C1 segment of cervical spinal cord (tissue), 14 donors: ENCODE results near the gene PRRC2B.
A peak's percentile ranks its signal among the peaks of the same experiment; 100 is the strongest.
"Not testable (repeated sequence)": the region's sequence is repeated elsewhere in the genome, so short reads cannot be mapped to it uniquely, and the experiment has no call there.

Experiments used
- DNase-seq, 14 donors: peaks; one replicate each; lab custom pipeline; 2025; lab: John Stamatoyannopoulos, UW

Gene PRRC2B

DNA sequence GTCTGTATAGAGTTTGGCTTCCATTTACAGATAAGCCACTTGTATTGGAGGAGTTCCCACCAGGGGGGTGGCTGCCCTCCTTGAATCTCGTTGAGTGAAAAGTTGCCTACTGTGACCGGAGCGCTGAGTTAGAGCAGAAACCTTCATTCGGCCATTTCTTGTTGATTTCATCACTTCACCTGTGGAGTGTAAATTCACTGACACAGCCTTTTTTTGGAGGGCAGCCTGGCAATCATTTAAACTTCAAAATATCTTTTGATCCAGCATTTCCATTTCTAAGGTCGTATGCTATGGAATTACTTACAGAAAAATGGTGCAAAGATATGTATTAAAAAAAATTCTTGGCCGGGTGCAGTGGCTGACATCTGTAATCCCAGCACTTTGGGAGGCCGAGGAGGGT is 40.8 kb downstream of the PRRC2B start:
- no peak for DNase-seq

DNA sequence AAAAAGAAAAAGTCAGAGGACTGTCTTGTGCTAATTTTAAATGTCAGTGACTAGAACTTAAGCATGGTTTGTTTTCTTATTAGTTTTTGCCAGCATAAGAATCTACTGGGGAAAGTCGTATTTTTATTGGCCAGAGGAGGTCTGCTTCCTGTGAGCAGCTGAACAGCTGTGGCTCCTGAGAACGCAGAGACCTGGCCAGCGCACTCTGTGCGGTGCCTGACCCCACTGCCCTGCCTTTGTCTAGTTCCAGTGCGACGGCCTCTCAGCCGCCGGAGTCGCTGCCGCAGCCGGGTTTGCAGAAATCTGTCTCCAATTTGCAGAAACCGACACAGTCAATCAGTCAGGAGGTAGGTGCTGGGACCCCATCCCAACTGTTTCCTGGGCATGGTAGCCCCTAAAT is 42.5 kb downstream of the PRRC2B start:
- DNase-seq: no peak

DNA sequence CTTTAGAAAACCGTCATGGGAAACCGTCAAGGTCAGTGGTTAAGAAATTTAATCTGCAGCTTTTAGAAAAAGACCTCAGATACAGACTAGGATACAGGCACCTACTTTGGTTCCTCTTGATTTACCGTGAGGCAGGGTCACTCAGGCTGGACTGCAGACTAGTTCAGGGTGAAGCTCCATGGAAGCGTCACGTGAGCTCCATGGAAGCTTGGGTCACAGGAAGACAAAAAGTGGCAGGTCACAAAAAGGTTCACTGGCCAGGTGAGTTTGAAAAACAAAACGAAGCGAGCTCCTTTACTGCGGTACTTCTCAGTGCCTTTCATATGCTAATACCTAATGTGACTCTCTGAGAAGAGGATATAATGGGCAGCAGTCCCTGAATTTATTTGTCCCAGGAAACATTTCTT is 43.0 kb downstream of the PRRC2B start:
- DNase-seq: no peak

DNA sequence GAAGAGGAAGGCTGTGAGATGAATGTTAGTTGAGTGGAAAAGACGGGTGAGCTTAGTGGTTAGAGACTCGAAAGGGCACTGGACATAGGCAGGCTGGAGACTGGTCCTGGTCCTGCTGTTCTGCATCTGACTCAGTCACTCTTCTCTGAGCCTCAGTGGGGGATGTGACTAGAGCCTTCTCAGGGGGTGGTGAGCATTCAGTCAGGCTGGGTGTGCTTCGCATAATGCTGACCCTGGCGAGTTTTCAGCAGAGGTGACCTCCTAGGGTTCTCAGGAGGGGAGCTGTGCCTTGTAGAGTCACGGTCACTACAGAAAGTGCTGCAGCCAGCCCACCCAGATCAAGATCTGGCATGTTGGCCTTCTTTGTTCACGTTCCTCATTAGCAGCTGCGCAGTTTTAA is 44.3 kb downstream of the PRRC2B start:
- DNase-seq: no peak

DNA sequence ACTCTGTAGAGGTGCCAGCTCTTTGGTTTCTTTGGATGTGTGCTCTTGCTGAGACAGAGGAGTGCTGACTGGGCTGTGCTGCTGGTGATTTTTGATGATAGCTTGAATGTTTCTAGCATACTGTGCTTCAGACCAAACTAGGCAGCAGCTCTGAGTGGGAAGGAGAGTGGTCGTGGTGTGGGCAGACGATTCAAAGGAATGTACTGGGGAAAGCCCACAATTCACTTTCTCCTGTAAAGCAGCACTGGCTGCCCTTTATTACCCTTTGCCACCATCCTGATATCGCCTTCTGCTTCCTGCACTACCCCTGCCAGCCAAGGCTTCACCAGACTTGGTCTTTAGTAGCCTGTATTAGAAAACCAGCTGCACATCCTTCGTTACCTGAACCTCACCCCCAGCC is 45.3 kb downstream of the PRRC2B start:
- no peak for DNase-seq

DNA sequence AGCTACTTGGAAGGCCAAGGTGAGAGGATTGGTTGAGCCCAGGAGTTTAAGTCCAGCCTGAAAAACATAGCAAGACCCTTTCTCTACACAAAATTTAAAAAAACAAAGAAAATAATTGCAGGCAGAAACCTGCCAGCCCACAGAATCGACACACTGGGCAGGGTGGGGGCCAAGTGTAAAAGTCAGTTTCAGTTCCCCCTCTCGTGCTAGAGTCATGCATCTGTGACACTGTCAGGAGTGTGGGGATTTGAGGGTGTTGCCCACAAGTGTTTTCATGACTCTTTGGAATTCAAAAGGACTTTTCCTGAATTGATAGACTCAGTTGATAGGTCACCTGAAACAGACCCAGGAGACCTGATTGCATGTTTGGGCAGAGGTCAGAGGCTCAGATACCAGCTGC is 47.6 kb downstream of the PRRC2B start:
- no peak for DNase-seq

DNA sequence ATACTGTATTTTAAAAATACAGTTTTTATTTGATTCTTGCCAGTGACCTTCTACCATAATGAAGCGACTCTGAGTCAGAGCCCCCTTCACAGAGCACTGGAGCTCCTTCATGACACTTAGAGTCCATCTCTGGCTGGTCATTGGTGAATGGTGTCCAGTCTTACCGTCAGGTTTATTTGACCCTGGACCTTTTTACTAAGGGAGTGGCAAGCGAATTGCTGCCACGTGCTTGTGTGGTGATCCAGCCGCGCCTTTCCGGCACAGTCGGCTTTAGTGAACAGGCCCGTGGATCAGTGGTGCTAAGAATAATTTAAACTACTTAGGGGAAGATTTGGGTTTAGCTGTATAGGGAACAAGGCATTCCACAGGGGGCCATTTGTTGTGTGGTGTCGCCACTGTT is 48.5 kb downstream of the PRRC2B start:
- no peak for DNase-seq

DNA sequence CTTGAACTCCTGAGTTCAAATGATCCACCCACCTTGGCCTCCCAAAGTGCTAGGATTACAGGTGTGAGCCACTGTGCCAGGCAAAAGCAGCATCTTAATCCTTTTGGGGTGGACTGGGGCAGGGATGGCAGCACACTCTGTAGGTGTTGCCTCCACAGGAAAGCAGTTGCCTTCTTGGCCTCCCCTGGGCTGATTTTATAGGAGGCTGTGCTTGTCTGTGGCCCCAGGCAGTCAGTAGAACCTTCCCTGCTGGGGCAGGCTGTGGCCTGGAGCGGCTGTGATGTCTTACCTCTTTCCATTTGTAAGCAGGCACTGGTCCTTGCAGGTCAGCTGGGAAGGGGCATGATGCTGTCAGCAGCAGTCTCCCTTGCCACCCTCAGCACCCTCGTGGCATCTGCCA is 49.8 kb downstream of the PRRC2B start:
- DNase-seq: no peak

DNA sequence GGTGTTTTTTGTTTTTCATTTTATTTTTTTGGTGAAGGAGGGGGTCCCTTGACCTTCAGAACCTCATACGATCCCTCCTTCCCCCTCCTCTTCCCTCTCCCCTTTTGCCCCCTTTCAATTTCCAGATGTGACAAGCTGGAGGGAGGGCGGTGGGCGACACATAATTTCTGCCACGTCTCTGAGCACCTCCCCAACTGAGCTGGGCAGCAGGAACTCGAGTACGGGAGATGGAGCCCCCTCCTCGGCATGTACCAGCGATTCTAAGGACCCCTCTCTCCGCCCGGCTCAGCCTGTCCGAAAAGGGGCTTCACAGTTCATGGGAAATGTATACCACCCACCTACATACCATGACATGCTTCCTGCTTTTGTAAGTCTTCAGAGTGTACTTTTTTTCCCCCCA is 52.4 kb downstream of the PRRC2B start:
- no peak for DNase-seq

DNA sequence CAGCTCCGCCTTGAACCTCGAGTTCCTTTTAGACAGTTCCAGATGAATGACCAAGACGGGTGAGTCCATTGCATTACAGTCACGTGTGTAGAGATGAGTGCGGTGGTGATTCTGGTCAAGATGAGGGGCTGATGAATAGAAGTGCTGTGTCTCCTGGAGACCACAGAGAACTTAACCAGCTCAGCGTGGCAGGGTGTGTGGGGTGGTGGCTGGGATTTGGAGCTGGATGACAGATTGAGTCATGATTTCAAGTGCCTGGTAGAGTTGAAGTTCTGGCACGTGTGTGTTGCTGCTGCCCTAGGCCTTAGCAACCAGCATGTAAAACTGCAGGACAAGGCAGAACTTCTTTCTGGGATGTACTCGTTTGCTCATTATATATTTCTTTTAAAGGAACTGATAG is 53.3 kb downstream of the PRRC2B start:
- peak in 1 of 14 donors; percentile 24 for DNase-seq

DNA sequence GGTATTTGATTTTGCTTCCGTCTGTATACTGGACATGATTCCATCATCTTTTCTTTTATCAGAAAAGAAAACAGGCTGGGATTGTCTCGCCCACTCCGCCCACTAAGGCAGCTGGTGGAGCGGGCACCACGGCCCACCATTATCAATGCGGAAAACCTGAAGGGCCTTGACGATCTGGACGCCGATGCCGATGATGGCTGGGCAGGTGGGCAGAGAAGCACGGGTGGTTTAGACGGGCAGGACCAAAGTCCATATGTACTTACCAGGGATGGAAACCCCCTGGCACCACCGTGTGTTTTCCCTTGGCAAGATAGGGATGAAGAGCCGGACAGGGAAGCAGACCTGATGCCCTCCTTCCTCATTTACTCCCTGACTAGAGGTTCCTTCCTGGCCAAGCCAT is 53.7 kb downstream of the PRRC2B start:
- no peak for DNase-seq

DNA sequence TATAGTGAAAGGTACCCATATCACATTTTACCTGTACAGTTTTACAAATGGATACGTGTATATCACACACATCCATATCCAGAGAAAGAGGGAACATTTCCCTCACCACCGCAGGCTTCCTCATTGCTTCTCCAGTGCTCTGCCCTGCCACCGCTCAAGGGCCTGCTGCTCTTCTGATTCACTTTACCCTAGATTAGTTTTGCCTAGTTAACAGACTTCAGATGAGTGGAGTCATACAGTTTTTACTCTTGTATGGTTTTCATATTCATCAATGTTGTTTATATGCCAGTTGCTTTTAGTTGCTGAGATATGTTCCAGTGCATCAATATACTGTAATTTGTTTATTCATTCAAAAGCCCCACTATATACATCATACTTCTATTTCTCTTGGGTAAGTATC is 54.9 kb downstream of the PRRC2B start:
- no peak for DNase-seq

DNA sequence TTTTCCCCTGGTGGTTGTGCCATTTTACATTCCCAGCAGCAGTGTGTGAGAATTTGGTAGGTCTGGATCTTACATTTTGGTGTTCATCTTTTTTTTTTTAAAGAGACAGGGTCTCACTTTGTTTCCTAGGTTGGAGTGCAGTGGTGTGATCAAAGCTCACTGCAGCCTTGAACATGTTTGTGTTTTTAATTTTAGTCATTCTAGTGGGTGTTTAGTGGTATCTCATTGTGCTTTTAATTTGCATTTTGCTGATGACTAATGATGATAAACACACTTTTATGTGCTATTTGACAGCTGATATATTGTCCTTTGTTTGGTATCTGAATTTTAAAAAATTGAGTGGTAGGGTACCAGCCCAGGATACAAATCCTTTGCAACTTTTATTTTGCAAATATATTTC is 55.4 kb downstream of the PRRC2B start:
- no peak for DNase-seq

DNA sequence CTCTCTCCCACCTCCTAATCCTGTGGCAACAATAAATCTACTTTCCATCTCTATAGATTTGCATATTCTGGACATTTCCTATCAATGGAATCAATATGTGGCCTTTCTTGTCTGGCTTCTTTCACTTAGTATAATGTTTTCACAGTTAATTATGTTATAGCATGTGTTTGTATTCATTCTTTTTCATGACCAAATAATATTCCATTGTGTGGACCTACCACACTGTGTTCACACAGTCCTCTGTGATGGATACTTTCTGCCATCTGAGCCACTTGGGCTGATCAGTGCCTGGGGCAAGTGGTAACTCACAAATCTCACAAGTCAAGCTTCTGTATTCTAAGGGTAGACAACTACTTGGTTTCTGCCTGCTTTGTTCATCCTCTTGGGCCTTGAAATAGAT is 60.1 kb downstream of the PRRC2B start:
- DNase-seq: no peak

DNA sequence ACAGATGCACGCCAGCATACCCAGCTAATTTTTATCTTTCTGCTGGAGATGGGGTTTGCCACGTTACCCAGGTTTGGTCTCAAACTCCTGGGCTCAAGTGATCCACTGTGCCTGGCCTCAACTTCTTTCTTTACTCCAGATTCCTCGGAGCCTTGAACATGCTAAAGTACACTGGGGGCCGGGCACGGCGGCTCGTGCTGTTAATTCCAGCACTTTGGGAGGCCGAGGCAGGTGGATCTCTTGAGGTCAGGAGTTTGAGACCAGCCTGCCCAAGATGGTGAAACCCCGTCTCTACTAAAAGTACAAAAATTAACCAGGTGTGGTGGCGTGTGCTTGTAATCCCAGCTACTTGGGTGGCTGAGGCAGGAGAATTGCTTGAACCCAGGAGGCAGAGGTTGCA is 61.8 kb downstream of the PRRC2B start:
- not testable (repeated sequence) for DNase-seq

DNA sequence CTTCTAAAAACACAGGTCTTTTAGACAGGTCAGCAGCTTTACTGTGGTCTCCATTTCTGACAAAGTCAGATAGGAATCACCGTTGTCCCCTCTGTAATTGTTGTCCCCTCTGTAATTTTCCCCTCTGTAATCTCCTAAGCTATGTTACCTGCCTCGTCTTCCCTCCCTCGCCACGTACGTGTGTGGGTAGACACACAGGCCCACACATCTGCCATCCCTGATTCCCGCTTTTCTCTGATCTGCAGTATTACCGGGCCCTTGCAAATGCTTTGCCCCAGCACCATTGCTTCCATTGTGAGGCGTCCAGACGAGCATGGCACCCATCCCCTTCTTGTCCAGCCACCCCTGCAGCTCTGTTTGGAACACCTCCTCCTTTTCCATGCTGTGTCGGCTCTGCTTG is 63.9 kb downstream of the PRRC2B start:
- no peak for DNase-seq

DNA sequence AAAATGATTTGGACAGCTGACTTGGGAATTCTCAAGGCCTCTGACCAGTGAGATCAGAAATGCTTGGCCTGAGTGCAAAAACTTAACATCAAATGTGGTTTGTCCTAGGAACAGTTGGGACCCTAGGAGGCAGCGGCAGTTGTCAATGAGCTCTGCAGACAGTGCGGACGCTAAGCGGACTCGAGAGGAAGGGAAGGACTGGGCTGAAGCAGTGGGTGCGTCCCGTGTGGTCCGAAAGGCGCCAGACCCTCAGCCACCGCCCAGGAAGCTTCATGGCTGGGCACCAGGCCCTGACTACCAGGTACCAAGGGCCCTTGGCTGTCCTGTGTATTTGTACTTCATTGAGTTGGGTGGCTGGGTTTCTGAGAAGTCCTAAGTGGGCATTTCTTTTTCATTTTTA is 65.2 kb downstream of the PRRC2B start:
- DNase-seq: no peak

DNA sequence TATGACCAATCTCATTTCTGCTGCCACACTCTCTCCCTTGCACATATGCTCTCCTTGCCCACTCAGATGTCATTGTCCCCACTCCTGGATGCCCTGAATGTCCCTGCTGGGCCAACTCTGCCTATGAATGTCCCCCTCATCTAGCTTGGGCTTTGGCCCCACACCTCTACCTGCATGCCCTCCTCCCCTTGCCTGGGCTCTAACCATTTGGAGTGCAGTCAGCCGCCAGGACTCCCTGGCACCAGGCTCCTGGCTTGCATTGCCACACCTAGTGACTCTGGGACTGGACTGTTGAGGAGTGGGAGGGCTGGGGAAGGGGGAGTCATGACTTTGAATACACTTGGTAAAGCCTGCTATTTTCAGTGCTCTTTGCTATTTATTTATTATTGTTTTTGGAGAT is 67.3 kb downstream of the PRRC2B start:
- DNase-seq: no peak

DNA sequence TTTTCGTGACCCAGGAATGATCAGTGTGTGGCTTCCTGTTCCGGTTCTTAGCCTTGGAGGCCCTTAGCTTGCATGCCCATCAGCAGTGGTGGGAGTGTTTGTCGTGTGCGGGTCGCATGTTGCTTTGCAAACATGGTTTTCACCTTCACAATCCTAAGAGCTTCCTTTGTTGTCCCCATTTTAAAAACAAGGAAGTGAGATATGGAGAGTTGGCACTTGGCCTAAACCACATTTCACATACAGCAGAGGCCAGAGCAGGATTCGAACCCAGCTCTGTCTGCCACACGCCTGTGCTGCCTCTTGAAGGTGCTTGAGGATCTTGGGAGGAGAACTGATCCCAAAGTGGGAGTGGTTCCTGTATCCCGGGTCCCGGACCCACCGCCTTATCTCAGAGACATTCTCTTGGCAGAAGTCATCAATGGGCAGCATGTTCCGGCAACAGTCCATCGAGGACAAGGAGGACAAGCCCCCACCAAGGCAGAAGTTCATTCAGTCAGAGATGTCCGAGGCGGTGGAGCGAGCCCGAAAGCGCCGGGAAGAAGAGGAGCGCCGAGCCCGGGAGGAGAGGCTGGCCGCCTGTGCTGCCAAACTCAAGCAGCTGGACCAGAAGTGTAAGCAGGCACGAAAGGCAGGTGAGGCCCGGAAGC is 70.6 kb downstream of the PRRC2B start:
- DNase-seq: no peak

DNA sequence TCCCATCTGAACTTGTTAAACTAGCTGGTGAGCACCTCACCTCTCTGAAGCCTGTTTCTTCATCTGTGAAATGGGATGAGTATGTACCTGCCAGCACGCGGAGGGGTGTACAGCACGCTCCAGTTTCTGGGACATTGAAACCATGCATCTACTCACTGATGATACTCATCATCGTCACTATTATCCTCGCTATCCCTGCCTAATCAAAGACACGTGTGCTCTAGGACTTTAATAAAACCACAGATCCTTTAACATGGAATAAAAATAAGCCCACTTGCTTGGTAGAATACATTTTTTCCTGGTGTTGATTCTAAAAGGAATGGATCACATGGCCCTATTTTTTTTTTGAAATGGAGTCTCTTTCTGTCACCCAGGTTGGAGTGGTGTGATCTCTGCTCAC is 71.5 kb downstream of the PRRC2B start:
- no peak for DNase-seq

DNA sequence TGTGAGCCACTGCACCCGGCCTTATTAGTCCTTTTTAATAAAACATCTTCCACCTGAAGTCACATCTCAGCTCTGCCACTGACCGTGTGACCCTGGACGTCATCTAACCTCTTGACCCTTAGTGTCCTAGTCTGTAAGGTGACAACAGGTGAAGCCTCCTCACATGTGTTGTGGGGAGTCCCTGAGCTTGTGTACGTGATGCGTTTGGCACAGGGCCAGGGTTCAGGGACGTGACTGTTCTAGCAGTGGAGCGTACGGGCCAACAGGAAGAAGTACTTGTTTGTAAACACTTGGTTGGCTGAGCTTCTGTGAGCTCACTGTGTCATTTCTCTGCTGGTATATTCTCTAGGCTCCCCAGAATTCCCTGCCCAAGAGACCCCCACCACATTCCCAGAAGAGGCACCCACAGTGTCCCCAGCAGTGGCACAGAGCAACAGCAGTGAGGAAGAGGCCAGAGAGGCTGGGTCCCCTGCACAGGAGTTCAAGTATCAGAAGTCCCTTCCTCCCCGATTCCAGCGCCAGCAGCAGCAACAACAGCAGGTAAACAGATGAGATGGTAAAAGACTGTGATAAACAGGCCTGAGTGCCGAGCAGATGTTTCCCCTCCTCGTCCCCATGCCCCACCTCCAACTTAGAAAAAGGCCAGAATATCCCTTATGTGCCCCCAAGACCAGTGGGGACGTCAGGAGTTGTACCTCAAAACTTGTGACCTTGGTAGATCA is 73.5 kb downstream of the PRRC2B start:
- DNase-seq: no peak

DNA sequence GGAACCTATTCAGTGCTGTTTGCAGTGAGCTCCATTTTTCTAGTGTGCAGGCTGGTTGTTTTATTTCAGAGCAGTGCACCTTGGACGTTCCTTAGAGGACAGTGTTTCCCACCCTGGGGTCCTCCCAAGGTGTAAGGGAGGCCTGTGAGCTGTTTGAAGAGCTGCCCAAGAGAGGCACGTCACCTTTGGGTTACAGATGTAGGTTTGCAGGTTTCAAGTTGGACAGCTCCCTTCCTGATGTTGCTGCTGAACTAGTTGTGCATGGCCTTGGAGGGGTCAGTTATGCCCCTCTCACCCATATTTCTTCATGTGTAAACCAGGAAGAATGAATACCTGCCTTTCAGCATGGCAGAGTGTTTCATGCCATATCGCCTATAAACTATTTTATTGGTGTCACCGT is 74.1 kb downstream of the PRRC2B start:
- no peak for DNase-seq

DNA sequence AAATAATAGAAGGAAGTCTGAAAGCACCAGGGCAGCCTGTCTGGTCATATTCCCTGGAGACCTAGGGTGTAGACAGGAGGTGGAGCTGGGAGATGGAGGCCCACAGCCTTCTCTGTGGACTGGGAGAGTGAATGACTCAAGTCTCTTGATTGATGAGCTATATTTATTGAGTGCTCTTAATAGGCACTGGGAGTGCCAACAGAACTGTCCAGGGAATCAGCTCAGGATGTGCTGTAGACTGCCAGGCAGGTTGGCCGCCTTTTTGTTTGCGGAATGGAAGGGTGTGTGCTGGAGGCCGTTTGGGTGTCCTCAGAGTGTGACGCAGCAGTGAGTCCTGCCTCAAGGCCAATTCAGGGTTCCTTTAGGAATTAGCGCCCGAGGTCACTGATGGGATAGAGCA is 75.5 kb downstream of the PRRC2B start:
- DNase-seq: no peak

DNA sequence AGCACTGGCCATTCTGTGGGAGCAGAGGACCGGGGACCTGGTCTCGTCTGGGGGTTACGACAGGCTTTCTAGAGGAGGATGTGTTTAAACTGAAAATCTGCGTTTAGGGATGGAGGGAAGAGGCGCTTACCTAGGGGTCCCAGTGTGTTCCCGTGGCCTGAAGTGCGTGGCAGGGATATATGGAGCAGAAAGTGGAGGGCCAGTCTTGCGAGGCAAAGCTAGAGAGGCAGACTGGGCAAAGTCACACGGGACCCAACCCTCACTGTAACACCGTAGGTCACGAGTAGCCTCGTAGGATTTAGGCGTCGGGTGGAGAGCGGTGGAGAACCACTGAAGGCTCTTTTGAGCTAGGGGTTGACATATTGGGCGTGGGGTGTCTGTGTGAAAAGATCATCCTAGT is 76.1 kb downstream of the PRRC2B start:
- DNase-seq: no peak
